ENCODE results near the gene POLR1F. TPM values are rescaled to one million over a fixed set of nuclear protein-coding genes. Genes with fewer than 3 reads are reported as not detected.
"Not testable (repeated sequence)": the region's sequence is repeated elsewhere in the genome, so short reads cannot be mapped to it uniquely, and the experiment has no call there.

The POLR1F gene
- total RNA-seq, 1 donor from 2014 or later, result 9.1 TPM

- no peaks in the 10 kb centered on the region for H3K4me1 ChIP-seq
- intact Hi-C loops (cut with DNase I), result no loop called here
- TF ChIP-seq, protein P1, sequence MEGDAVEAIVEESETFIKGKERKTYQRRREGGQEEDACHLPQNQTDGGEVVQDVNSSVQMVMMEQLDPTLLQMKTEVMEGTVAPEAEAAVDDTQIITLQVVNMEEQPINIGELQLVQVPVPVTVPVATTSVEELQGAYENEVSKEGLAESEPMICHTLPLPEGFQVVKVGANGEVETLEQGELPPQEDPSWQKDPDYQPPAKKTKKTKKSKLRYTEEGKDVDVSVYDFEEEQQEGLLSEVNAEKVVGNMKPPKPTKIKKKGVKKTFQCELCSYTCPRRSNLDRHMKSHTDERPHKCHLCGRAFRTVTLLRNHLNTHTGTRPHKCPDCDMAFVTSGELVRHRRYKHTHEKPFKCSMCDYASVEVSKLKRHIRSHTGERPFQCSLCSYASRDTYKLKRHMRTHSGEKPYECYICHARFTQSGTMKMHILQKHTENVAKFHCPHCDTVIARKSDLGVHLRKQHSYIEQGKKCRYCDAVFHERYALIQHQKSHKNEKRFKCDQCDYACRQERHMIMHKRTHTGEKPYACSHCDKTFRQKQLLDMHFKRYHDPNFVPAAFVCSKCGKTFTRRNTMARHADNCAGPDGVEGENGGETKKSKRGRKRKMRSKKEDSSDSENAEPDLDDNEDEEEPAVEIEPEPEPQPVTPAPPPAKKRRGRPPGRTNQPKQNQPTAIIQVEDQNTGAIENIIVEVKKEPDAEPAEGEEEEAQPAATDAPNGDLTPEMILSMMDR (IDR thresholded peaks at IDR 0.05), result no peak
- TF ChIP-seq POLR2AphosphoS5 (IDR thresholded peaks at IDR 0.05; ENCODE audit: insufficient read depth in 1 of 2, low read depth in 1 of 2) (no peak), POLR2A (IDR thresholded peaks at IDR 0.05) (no peak)
- H3K27ac ChIP-seq, result no peak overlapping the region
- H3K27me3 ChIP-seq, result no peaks in the 10 kb centered on the region
- no peaks in the 10 kb centered on the region for H3K9me3 ChIP-seq
- no peak overlapping the region for H3K4me3 ChIP-seq
- H3K36me3 ChIP-seq, result peaks cover 0 to 16% of the 10 kb centered on the region in 2 donors
- no peak for DNase-seq (ENCODE audit: extremely low spot score in 2 of 2)
These were observed 10.5 kb downstream of the POLR1F start for GRCh38 chr7:19698331-19698730.

DNA sequence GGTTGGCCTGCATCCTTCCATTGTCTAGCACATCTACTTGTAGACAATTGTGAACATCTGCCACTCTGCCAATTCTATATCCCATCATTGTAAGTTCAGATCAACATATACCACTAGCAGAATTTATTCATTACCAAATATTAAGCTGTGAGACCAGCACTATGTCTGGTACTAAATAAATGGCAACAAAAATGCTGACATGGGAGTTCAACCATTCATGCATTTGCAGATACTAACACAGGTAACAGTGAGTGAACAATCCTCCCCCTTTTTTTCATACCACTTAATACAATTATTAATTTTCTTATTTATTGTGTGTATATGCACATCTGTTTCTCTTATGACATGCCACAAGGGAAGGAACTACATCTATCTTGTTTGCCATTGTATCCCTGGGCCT, 11.9 kb downstream of the POLR1F start:
- Histone ChIP-seq H3K27ac (no peak overlapping the region), H3K36me3 (peaks cover 0 to 16% of the 10 kb centered on the region in 2 donors), H3K4me1 (no peaks in the 10 kb centered on the region), H3K27me3 (no peaks in the 10 kb centered on the region), H3K9me3 (no peaks in the 10 kb centered on the region), H3K4me3 (no peak overlapping the region)
- TF ChIP-seq POLR2A (IDR thresholded peaks at IDR 0.05) (no peak), POLR2AphosphoS5 (IDR thresholded peaks at IDR 0.05; ENCODE audit: insufficient read depth in 1 of 2, low read depth in 1 of 2) (no peak)
- TF ChIP-seq, protein P1 (IDR thresholded peaks at IDR 0.05), result no peak
- no peak for DNase-seq (ENCODE audit: extremely low spot score in 2 of 2)
- intact Hi-C loops (cut with DNase I), result no loop called here

DNA sequence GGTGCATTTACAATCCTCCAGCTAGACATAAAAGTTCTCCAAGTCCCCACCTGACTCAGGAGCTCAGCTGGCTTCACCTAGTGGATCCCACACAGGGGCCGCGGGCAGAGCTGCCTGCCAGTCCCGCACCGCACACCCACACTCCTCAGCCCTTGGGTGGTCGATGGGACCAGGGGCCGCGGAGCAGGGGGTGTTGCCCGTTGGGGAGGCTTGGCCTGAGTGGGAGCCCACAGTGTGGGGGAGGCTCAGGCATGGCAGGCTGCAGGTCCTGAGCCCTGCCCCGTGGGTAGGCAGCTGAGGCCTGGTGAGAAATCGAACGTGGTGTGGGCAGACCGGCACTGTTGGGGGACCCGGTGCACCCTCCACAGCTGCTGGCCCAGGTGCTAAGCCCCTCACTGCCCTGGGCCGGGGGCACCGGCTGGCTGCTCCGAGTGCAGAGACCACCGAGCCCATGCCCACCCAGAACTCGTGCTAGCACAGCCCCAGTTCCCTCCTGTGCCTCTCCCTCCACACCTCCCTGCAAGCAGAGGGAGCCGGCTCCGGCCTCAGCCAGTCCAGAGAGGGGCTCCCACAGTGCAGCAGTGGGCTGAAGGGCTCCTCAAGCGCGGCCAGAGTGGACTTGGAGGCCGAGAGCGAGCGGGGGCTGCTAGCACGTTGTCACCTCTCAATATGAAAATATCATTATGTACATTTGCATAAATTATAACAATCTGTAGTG, 16.6 kb downstream of the POLR1F start:
- H3K9me3 ChIP-seq, result no peaks in the 10 kb centered on the region
- no peak overlapping the region for H3K27ac ChIP-seq
- no peaks in the 10 kb centered on the region for H3K27me3 ChIP-seq
- no peaks in the 10 kb centered on the region for H3K4me1 ChIP-seq
- H3K4me3 ChIP-seq, result no peak overlapping the region
- intact Hi-C loops (cut with DNase I), result no loop called here
- H3K36me3 ChIP-seq, result no peaks in the 10 kb centered on the region
- TF ChIP-seq, protein P1 (IDR thresholded peaks at IDR 0.05), result no peak
- TF ChIP-seq POLR2A (IDR thresholded peaks at IDR 0.05) (no peak), POLR2AphosphoS5 (IDR thresholded peaks at IDR 0.05; ENCODE audit: insufficient read depth in 1 of 2, low read depth in 1 of 2) (no peak)
- DNase-seq (ENCODE audit: extremely low spot score in 2 of 2), result no peak

DNA sequence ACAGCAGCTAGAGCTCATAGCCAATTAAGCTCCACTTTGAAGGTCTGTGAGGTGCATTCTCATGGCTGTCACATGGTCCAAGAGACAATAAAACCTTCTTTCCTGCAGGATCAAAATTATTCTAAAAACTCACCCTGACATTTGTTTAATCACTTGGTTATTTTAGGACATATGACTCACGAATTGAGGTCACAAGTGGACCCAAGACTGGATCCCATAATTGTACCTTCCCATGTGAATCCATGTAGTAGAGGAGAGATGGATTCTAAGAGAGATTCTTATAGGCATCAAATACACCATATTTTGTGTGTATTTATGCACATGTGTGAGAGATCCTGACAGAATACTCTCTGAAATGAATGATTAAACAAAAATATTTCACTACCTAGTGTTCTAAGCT, 18.1 kb downstream of the POLR1F start:
- DNase-seq (ENCODE audit: extremely low spot score in 2 of 2), result no peak
- TF ChIP-seq POLR2A (IDR thresholded peaks at IDR 0.05), result no peak
- TF ChIP-seq POLR2AphosphoS5 (IDR thresholded peaks at IDR 0.05; ENCODE audit: insufficient read depth in 1 of 2, low read depth in 1 of 2), result no peak
- TF ChIP-seq, protein P1 (IDR thresholded peaks at IDR 0.05), result no peak
- no peaks in the 10 kb centered on the region for H3K36me3 ChIP-seq
- intact Hi-C loops (cut with DNase I), result no loop called here
- no peaks in the 10 kb centered on the region for H3K9me3 ChIP-seq
- no peaks in the 10 kb centered on the region for H3K27me3 ChIP-seq
- H3K27ac ChIP-seq, result no peak overlapping the region
- H3K4me3 ChIP-seq, result no peak overlapping the region
- H3K4me1 ChIP-seq, result no peaks in the 10 kb centered on the region

GRCh38 chr7:19689130-19689529, 19.7 kb downstream of the POLR1F start:
- H3K36me3 ChIP-seq; intact Hi-C loops (cut with DNase I); H3K9me3 ChIP-seq; H3K27ac ChIP-seq; H3K27me3 ChIP-seq; H3K4me3 ChIP-seq; DNase-seq (ENCODE audit: extremely low spot score in 2 of 2); H3K4me1 ChIP-seq: not testable (repeated sequence)
